Testis (tissue), 3 donors: ENCODE measurements around the gene KIF16B. TPM values are rescaled to one million over a fixed set of nuclear protein-coding genes. Genes with fewer than 3 reads are reported as not detected.

ENCODE experiments used
- DNase-seq: peaks from one replicate; pipeline ENCODE4 v3.0.0-alpha.2; 2019
- H3K27ac ChIP-seq, 2 donors: fragments of 200-600 bp; sonication (generic); one replicate each; pipeline ENCODE4 v1.5.1; 2019
- H3K27me3 ChIP-seq: fragments of 200-600 bp; sonication (generic); one replicate; pipeline ENCODE4 v1.5.1; 2019
- H3K36me3 ChIP-seq: fragments of 200-600 bp; sonication (generic); one replicate; pipeline ENCODE4 v1.5.1; 2017; ENCODE audit warnings: low read depth; ENCODE audit errors: missing control alignments
- H3K4me1 ChIP-seq: fragments of 200-600 bp; sonication (generic); one replicate; pipeline ENCODE4 v1.5.1; 2019
- H3K4me3 ChIP-seq, 2 donors: fragments of 200-600 bp; sonication (generic); one replicate each; pipeline ENCODE4 v1.5.1; 2017 to 2019
- H3K9me3 ChIP-seq: fragments of 200-600 bp; sonication (generic); one replicate; pipeline ENCODE4 v1.5.1; 2017
- CTCF ChIP-seq, 3 experiments: fragments of 450-650 bp in 2 of 3; fragments of 200-600 bp in 1 of 3; sonication (generic) in 1 of 3; IDR thresholded peaks; one replicate each; pipeline ENCODE4 v1.5.1; 2016 to 2019; ENCODE audit warnings: antibody characterized with exemption in 3 of 3, mild to moderate bottlenecking in 2 of 3, moderate library complexity in 1 of 3
- POLR2A ChIP-seq: fragments of 450-650 bp; IDR thresholded peaks from one replicate; pipeline ENCODE4 v1.6.1; 2017; ENCODE audit warnings: antibody characterized with exemption, mild to moderate bottlenecking, moderate library complexity
- WGBS, 2 donors: methylation state at CpG; one replicate each; pipeline ENCODE4 v1.1.5; 2018; 5-methylcytosine and 5-hydroxymethylcytosine counted together
- intact Hi-C: fragments of 100-400 bp; cut with DNase I; formaldehyde crosslinking; loops from one replicate; pipeline ENCODE4 v1.15.1; 2023; ENCODE audit warnings: low total_unique reads
- polyA plus RNA-seq: library from polyadenylated mRNA; stranded (reverse); fragments of 350-450 nt; fragmentation: Illumina TruSeq; extraction: RNeasy Lipid Tissue Mini Kit (QIAGEN cat#74804); gene quantifications from one replicate; pipeline ENCODE4 v1.2.3, GENCODE V29; 2014; ENCODE audit warnings: low read depth, low replicate concordance; ENCODE audit not compliant: insufficient read depth
- total RNA-seq, 2 donors: library from RNA; depleted of rRNA; stranded (reverse); fragments of >200 nt; gene quantifications; one replicate each; pipeline ENCODE4 v1.2.3, GENCODE V29; 2016

Gene KIF16B
- total and polyA plus RNA-seq, 3 donors from 2014 or later = 10.2 to 25.5 (median 22.3) TPM

- DNase-seq = no peak
- 78 to 85% methylated on average over 9 of the region's 9 CpGs for WGBS, 2 donors
- H3K9me3 ChIP-seq = no peaks in the 10 kb centered on the region
- no peaks in the 10 kb centered on the region for H3K4me1 ChIP-seq
- no peak overlapping the region for H3K4me3 ChIP-seq
- no peaks in the 10 kb centered on the region for H3K27me3 ChIP-seq
- intact Hi-C loops = no loop called here
- no peak overlapping the region for H3K27ac ChIP-seq
- H3K36me3 ChIP-seq = no peaks in the 10 kb centered on the region
- TF ChIP-seq POLR2A = no peak
- no peak for TF ChIP-seq CTCF (IDR thresholded peaks at IDR 0.05)
Observed at GRCh38 chr20:16560661-16561060, 12.6 kb downstream of the KIF16B start.

DNA sequence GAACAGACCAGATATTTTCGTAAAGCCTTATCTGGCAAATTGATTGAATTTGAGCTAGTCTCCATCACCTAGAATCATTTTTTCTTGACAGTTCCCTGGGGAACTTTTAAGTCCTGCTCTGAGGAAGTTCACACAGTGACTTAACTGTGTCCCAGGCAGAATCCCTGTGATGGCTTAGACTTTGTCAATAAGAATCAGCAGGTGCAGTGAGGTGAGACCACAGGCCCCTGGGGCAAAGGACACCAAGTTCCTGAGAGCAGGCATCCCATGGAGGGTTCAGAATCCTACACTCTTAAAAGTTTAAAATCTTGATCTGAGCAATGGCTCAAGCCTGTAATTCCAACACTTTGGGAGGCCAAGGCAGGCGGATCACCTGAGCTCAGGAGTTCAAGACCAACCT, 13.0 kb downstream of the KIF16B start:
- H3K9me3 ChIP-seq = no peaks in the 10 kb centered on the region
- no peaks in the 10 kb centered on the region for H3K4me1 ChIP-seq
- H3K36me3 ChIP-seq = no peaks in the 10 kb centered on the region
- intact Hi-C loops = no loop called here
- no peak overlapping the region for H3K27ac ChIP-seq
- H3K27me3 ChIP-seq = no peaks in the 10 kb centered on the region
- WGBS, 2 donors = 90 to 96% methylated on average over 2 of the region's 2 CpGs
- H3K4me3 ChIP-seq = no peak overlapping the region
- TF ChIP-seq POLR2A = no peak
- no peak for TF ChIP-seq CTCF (IDR thresholded peaks at IDR 0.05)
- no peak for DNase-seq

GRCh38 chr20:16556301-16556700, 16.9 kb downstream of the KIF16B start:
- no peaks in the 10 kb centered on the region for H3K36me3 ChIP-seq
- H3K27me3 ChIP-seq = no peaks in the 10 kb centered on the region
- DNase-seq = no peak
- no peak overlapping the region for H3K4me3 ChIP-seq
- H3K4me1 ChIP-seq = no peaks in the 10 kb centered on the region
- H3K27ac ChIP-seq = no peak overlapping the region
- no peaks in the 10 kb centered on the region for H3K9me3 ChIP-seq
- TF ChIP-seq CTCF (IDR thresholded peaks at IDR 0.05) (no peak), POLR2A (no peak)
- WGBS, 2 donors = 94 to 97% methylated on average over 3 to 5 of the region's 5 CpGs
- intact Hi-C loops = no loop called here

GRCh38 chr20:16555754-16556153, 17.5 kb downstream of the KIF16B start:
- no peaks in the 10 kb centered on the region for H3K36me3 ChIP-seq
- intact Hi-C loops = no loop called here
- H3K27ac ChIP-seq = no peak overlapping the region
- H3K4me3 ChIP-seq = no peak overlapping the region
- no peaks in the 10 kb centered on the region for H3K27me3 ChIP-seq
- TF ChIP-seq POLR2A (no peak), CTCF (IDR thresholded peaks at IDR 0.05) (no peak)
- H3K4me1 ChIP-seq = no peaks in the 10 kb centered on the region
- no peaks in the 10 kb centered on the region for H3K9me3 ChIP-seq
- no peak for DNase-seq

GRCh38 chr20:16554766-16555543, 18.3 kb downstream of the KIF16B start:
- no peaks in the 10 kb centered on the region for H3K9me3 ChIP-seq
- no peaks in the 10 kb centered on the region for H3K36me3 ChIP-seq
- no peak for DNase-seq
- intact Hi-C loops = no loop called here
- 76 to 95% methylated on average over 3 to 9 of the region's 9 CpGs for WGBS, 2 donors
- H3K4me3 ChIP-seq = no peak overlapping the region
- no peak for TF ChIP-seq CTCF (IDR thresholded peaks at IDR 0.05)
- no peak for TF ChIP-seq POLR2A
- no peaks in the 10 kb centered on the region for H3K27me3 ChIP-seq
- H3K4me1 ChIP-seq = no peaks in the 10 kb centered on the region
- H3K27ac ChIP-seq = no peak overlapping the region
